ENCODE measurements around the gene DLK2.
"Not testable (repeated sequence)": the region's sequence is repeated elsewhere in the genome, so short reads cannot be mapped to it uniquely, and the experiment has no call there.

The DLK2 gene

DNA sequence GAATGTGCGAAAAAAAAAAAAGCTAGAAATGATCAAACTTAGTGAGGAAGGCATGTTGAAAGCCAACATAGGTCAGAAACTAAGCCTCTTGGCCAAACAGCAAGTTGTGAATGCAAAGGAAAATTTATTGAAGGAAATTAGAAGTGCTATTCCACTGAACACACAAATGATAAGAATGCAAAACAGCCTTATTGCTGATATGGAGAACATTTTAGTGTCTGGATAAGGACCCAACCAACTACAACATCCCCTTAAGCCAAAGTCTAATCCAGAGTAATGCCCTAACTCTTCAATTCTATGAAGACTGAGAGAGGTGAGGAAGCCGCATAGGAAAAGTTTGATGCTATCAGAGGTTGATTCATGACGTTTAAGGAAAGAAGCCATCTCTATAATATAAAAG lies 33.5 kb downstream of the DLK2 start:
- no peak for DNase-seq

DNA sequence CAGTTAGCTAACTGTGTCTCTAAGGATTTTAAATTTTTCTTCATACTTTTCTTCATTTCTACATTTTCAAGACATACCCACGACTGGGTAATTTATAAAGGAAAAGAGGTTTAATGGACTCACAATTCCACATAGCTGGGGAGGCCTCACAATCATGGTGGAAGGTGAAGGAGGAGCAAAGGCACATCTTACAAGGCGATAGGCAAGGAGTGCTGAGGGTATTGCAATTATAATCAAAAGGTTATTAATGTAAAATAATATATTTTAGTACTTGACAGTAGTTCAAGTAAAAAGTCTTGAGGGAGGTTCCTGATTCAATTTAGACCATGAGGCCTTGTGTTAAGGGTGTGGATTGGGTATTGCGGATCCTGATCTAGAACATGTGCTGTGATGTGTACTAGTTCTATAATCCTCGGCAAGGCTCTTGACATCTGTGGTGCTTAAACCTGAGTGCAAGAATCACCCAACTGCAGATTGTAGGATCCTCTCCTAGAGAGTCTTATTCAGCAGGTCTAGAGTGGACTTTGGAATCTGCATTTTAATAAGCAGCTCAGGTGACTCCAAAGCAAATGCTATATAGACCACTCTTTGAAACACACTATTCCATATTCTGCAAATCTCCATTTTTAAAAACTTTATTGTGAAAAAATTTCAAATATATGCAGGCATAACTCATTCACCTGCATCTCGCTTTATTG lies 35.2 kb downstream of the DLK2 start:
- no peak for DNase-seq

DNA sequence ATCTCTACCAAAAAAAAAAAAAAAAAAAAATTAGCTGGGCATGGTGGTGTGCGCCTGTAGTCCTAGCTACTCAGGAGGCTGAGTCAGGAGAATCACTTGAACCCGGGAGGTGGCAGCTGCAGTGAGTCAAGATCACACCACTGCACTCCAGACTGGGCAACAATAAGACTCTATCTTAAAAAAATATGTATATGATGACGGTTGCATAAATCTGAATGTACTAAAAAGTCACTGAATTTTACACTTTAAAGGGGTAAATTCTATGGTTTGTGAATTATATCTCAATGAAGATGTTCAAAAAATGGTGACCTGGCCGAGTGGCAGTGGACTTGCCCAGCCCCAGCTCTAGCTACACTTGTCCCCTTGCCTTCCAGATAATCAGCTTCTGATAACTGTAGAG lies 38.4 kb downstream of the DLK2 start:
- DNase-seq = no peak

DNA sequence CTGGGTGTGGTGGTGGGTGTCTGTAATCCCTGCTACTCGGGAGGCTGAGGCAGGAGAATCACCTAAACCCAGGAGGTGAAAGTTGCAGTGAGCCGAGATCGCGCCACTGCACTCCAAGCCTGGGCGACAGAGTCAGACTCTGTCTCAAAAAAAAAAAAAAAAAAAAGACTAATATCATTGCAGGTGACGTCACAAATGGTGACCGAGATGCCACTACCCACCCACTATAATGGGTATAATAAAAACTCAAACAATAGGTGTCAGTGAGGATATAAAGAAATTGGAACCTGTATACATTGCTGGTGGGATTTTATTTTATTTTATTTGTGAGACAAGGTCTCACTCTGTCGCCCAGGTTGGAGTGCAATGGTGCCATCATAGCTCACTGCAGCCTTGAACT lies 40.1 kb downstream of the DLK2 start:
- not testable (repeated sequence) for DNase-seq

DNA sequence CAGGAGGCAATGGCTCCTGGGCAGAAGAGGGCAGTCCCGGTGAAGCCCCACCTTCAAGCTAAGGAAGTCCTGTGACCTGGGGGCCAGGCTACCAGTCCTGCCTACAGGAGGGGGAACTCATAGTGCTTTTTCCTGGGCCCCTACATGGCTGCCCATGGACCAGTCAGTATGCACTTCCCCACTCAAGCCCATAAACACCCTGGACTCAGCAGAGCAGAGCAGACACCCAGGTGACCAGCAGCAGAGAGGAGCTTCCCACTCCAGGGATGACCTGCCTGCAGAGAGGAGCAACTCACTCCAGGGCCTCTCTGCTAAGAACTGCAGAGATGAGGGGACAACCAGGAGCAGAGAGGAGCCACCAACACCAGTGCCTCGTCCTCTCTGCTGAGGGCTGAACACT lies 42.3 kb downstream of the DLK2 start:
- DNase-seq = no peak

DNA sequence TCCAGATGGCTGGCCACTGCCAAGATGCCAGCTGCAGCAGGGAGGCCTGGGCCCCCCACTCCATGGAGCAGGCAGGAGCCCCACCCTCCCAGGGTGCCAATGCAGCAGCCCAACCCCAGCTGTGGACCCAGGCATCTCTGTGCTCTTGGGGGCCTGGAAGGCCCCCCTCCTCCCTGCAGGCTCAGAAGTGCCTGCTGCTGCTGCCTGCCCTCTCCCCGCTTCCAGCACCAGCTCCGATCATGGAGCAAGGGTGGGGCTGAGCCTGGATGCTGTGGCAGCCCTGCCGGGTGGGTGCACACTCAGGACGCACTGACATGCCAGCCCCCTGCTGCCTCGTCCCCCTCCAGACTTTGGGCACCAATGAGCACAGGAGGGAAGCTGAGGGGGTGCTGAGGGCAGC lies 42.8 kb downstream of the DLK2 start:
- no peak for DNase-seq

DNA sequence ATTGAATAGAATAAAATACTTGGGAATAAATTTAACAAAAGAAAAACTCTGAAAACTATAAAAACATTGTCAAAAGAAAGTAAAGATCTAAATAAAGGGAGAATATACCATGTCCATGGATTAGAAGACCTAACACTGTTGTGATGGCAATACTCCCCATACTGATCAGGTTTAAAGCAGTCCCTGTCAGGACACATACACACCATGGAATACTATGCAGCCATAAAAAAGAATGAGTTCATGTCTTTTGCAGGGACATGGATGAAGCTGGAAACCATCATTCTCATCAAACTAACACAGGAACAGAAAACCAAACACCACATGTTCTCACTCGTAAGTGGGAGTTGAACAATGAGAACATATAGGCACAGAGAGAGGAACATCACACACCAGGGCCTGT lies 44.6 kb downstream of the DLK2 start:
- DNase-seq = not testable (repeated sequence)

DNA sequence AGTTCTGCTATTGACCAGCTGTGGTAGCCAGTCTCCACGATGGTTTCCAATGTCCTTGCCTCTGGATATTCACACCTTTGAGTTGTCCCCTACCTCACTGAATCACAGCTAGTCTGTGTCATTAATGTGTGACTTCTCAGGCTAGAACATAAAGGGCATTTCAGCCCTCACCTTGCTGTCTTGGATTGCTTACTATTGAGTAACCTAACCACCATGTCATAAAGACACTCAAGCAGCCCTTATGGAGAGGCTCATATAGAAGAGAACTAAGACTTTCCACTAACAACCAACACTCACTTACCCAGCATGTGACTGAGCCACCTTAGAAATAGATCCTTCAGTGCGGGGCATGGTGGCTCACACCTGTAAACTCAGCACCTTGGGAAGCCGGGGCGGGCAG lies 47.1 kb downstream of the DLK2 start:
- DNase-seq = no peak

DNA sequence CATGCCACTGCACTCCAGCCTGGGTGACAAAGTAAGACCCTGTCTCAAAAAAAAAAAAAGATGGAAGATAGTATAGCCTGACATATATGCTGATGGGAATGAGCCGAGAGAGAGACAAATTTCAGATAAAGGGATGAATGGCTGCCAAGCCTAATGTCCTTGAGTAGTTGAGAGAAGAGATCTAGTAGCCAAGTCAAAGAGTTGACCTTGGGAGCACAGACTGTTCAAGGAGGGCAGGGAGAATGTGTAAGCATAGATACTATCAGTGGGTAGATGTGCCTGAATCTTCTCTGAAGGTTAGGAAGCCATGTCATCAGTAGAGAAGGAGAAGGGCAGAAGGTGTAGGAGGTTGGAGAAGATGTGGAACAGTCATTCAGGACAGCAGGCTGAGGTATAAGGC lies 48.1 kb downstream of the DLK2 start:
- DNase-seq = no peak

DNA sequence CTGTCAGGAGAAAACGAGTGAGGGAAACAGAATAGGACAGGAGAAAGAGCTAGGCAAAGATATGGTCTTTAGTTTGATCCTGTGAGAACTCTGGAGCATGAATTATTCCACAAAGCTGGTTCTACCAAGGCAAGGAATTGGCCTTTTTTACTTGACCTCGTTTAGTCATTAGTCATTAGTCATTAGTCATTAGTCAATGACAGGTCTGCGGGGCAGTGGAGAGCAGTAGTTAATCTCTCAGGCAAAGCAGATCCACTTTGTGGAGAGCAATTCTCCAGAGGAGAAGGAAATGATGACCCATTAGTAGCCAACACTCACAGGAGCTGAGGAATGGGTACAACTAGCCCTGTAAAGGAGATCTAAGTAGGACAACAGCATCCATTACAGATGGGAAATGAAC lies 50.0 kb downstream of the DLK2 start:
- DNase-seq = no peak

DNA sequence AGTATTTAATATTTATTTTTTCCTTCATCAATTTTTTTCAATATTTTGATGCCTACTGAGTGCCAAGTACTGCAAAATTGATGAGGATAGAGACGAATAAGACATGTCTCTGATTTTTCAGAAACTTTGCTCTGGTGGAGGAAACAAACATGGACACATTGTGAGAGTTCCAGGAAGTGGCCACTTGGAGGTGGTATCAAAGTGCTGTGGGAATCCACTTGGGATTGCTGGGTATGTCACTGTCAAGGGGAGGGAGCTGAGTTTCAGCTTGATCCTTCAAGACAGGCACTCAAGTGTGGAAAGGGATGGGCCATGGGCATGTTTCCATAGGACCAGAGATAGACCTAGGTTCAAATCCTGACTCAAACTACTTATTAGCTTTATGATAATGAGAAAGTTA lies 52.5 kb downstream of the DLK2 start:
- DNase-seq = no peak

DNA sequence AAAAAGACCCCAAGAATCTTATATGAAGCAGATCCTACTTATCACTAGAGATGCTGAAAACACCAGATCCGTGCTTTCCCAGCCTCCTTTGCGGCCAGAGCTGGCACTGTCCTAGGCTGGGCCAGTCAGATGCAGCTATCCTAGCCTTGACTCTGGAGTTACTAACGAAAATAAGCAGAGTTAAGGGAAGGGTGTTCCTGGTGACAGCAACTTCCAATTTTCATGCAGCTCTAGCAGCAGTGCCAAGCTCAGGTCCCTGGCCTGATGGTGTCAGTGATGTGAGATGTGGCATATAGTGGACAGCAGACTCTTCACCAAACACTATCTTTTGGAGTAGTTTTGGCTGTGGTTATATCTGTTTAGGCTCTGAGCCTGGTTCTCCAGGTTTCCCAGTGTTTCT lies 53.6 kb downstream of the DLK2 start:
- no peak for DNase-seq

All from activated effector memory CD4-positive, alpha-beta T cell treated with anti-CD3 and anti-CD28 coated beads, Interleukin-2, amount 50 U/mL, for 16 hours (primary cell).